H9 (cell line): ENCODE measurements around the gene PSME1. TPM values are rescaled to one million over a fixed set of nuclear protein-coding genes. Genes with fewer than 3 reads are reported as not detected.

Experiments
- DNase-seq: peaks from one replicate; pipeline ENCODE4 v3.0.0-alpha.2; 2017
- H2AFZ ChIP-seq: one replicate; pipeline ENCODE4 v1.6.1; 2013; ENCODE audit warnings: mild to moderate bottlenecking, low read length, control low read depth, moderate library complexity
- H2AK5ac ChIP-seq: 2 replicates; pipeline ENCODE4 v1.6.1; 2013; ENCODE audit warnings: low read length, control low read depth, mixed read lengths; ENCODE audit not compliant: insufficient read length
- H2BK120ac ChIP-seq: one replicate; pipeline ENCODE4 v1.6.1; 2013; ENCODE audit warnings: low read depth, mild to moderate bottlenecking, low read length, control low read depth, inconsistent platforms; ENCODE audit not compliant: poor library complexity, severe bottlenecking
- H2BK12ac ChIP-seq: 2 replicates; pipeline ENCODE4 v1.6.1; 2013; ENCODE audit warnings: low read length, control low read depth, mixed read lengths, low read depth; ENCODE audit not compliant: insufficient read length
- H2BK15ac ChIP-seq: 2 replicates; pipeline ENCODE4 v1.6.1; 2013; ENCODE audit warnings: low read depth, low read length, control low read depth
- H2BK20ac ChIP-seq: one replicate; pipeline ENCODE4 v1.6.1; 2013; ENCODE audit warnings: low read depth, mild to moderate bottlenecking, low read length, control low read depth, inconsistent platforms; ENCODE audit not compliant: poor library complexity, severe bottlenecking
- H2BK5ac ChIP-seq: 2 replicates; pipeline ENCODE4 v1.6.1; 2013; ENCODE audit warnings: low read length, control low read depth, mixed read lengths; ENCODE audit not compliant: insufficient read length
- H3K14ac ChIP-seq: 2 replicates; pipeline ENCODE4 v1.6.1; 2013; ENCODE audit warnings: low read length, control low read depth; ENCODE audit not compliant: insufficient read depth
- H3K18ac ChIP-seq: 2 replicates; pipeline ENCODE4 v1.6.1; 2013; ENCODE audit warnings: low read depth, mild to moderate bottlenecking, mixed read lengths, low read length, control low read depth; ENCODE audit not compliant: insufficient read length
- H3K23ac ChIP-seq: 2 replicates; pipeline ENCODE4 v1.6.1; 2013; ENCODE audit warnings: low read length, control low read depth, mixed read lengths, low read depth; ENCODE audit not compliant: insufficient read length
- H3K23me2 ChIP-seq: 2 replicates; pipeline ENCODE4 v1.6.1; 2013; ENCODE audit warnings: low read depth, mild to moderate bottlenecking, mixed read lengths, low read length, control low read depth; ENCODE audit not compliant: insufficient read length, poor library complexity, severe bottlenecking
- H3K27ac ChIP-seq: 2 replicates; pipeline ENCODE4 v1.5.1; 2013; ENCODE audit warnings: low read length, control low read depth, mixed read lengths, low read depth; ENCODE audit not compliant: insufficient read length
- H3K27me3 ChIP-seq: 2 replicates; pipeline ENCODE4 v1.6.1; 2013; ENCODE audit warnings: low read length, control low read depth, inconsistent platforms; ENCODE audit not compliant: insufficient read depth
- H3K4ac ChIP-seq: 2 replicates; pipeline ENCODE4 v1.6.1; 2013; ENCODE audit warnings: low read depth, mild to moderate bottlenecking, control low read depth, inconsistent platforms, low read length, moderate library complexity
- H3K4me1 ChIP-seq: 2 replicates; pipeline ENCODE4 v1.6.1; 2013; ENCODE audit warnings: low read length, control low read depth, inconsistent platforms; ENCODE audit not compliant: insufficient read depth
- H3K4me2 ChIP-seq: 2 replicates; pipeline ENCODE4 v1.6.1; 2013; ENCODE audit warnings: low read length, control low read depth, mixed read lengths; ENCODE audit not compliant: insufficient read length, insufficient read depth
- H3K56ac ChIP-seq: 2 replicates; pipeline ENCODE4 v1.6.1; 2013; ENCODE audit warnings: low read depth, mild to moderate bottlenecking, mixed read lengths, low read length, control low read depth; ENCODE audit not compliant: insufficient read length
- H3K79me1 ChIP-seq: 2 replicates; pipeline ENCODE4 v1.6.1; 2013; ENCODE audit warnings: low read depth, mild to moderate bottlenecking, moderate library complexity, low read length, control low read depth, inconsistent platforms; ENCODE audit not compliant: insufficient read depth, poor library complexity, severe bottlenecking
- H3K79me2 ChIP-seq: 2 replicates; pipeline ENCODE4 v1.6.1; 2013; ENCODE audit warnings: low read length, control low read depth, inconsistent platforms; ENCODE audit not compliant: insufficient read depth
- H3K9ac ChIP-seq: 2 replicates; pipeline ENCODE4 v1.6.1; 2013; ENCODE audit warnings: low read length, control low read depth, mixed read lengths; ENCODE audit not compliant: insufficient read length; ENCODE audit errors: extremely low read depth
- H3K9me3 ChIP-seq: one replicate; pipeline ENCODE4 v1.6.1; 2013; ENCODE audit warnings: low read depth, low read length, inconsistent platforms; ENCODE audit not compliant: control insufficient read depth
- H3T11ph ChIP-seq: one replicate; pipeline ENCODE4 v1.6.1; 2013; ENCODE audit warnings: mild to moderate bottlenecking, low read length, control low read depth, inconsistent platforms
- H4K20me1 ChIP-seq: one replicate; pipeline ENCODE4 v1.6.1; 2013; ENCODE audit not compliant: control insufficient read depth, insufficient read length, insufficient read depth
- H4K5ac ChIP-seq: 2 replicates; pipeline ENCODE4 v1.6.1; 2013; ENCODE audit warnings: low read depth, mild to moderate bottlenecking, mixed read lengths, low read length, control low read depth; ENCODE audit not compliant: insufficient read length
- H4K8ac ChIP-seq: replicated peaks from 2 replicates; pipeline ENCODE4 v1.6.1; 2013; ENCODE audit warnings: low read length, control low read depth, mixed read lengths, low read depth; ENCODE audit not compliant: insufficient read length
- H4K91ac ChIP-seq: 2 replicates; pipeline ENCODE4 v1.6.1; 2013; ENCODE audit warnings: low read depth, mild to moderate bottlenecking, moderate library complexity, mixed read lengths, low read length, control low read depth; ENCODE audit not compliant: insufficient read length
- H3K27ac Mint-ChIP-seq, 3 experiments: 2 replicates in 2 of 3; 3 replicates in 1 of 3; pipeline ENCODE4 v1.8.0; 2020 to 2021; ENCODE audit warnings: mixed read lengths in 3 of 3, mild to moderate bottlenecking in 1 of 3, moderate library complexity in 1 of 3
- H3K27me3 Mint-ChIP-seq: 2 replicates; pipeline ENCODE4 v1.8.0; 2021; ENCODE audit warnings: low read depth, mild to moderate bottlenecking, moderate library complexity, mixed read lengths
- H3K36me3 Mint-ChIP-seq, 3 experiments: 2 replicates in 2 of 3; 3 replicates in 1 of 3; pipeline ENCODE4 v1.8.0; 2020 to 2021; ENCODE audit warnings: low read depth in 3 of 3, mixed read lengths in 3 of 3; ENCODE audit not compliant: insufficient read depth in 1 of 3
- H3K4me1 Mint-ChIP-seq, 2 experiments: 2 replicates each; pipeline ENCODE4 v1.8.0; 2020; ENCODE audit warnings: mixed read lengths in 2 of 2
- H3K4me3 Mint-ChIP-seq, 2 experiments: 2 replicates in 1 of 2; 3 replicates in 1 of 2; pipeline ENCODE4 v1.8.0; 2020 to 2021; ENCODE audit warnings: mild to moderate bottlenecking in 2 of 2, mixed read lengths in 2 of 2, moderate library complexity in 1 of 2
- H3K9me3 Mint-ChIP-seq, 2 experiments: 2 replicates in 1 of 2; 3 replicates in 1 of 2; pipeline ENCODE4 v1.8.0; 2020; ENCODE audit warnings: mild to moderate bottlenecking in 2 of 2, mixed read lengths in 2 of 2, moderate library complexity in 1 of 2
- WGBS: extraction: QIAGEN DNeasy Blood & Tissue Kit; methylation state at CpG from one replicate; pipeline ENCODE4 v1.1.7; 2013; ENCODE audit warnings: missing lambda C conversion rate, low lambda C conversion rate, mixed read lengths; ENCODE audit not compliant: insufficient read length; ENCODE audit errors: extremely low coverage; 5-methylcytosine and 5-hydroxymethylcytosine counted together
- total RNA-seq: library from RNA; stranded (reverse); gene quantifications from 2 replicates; pipeline ENCODE4 v1.2.1, GENCODE V29; 2021
- TF ChIP-seq, protein P1 (sequence below): fragments of 200-600 bp; sonication (generic); conservative IDR thresholded peaks from 3 replicates; pipeline ENCODE4 v1.8.0; 2021; ENCODE audit warnings: antibody characterized with exemption, mild to moderate bottlenecking

Gene PSME1
- total RNA-seq, 1 experiment from 2014 or later, result 109 TPM

GRCh38 chr14:24178399-24179178, 42.6 kb downstream of the PSME1 start:
- Histone ChIP-seq H2AK5ac (no peak overlapping the region), H4K91ac (no peak overlapping the region), H3K14ac (no peak overlapping the region), H2BK15ac (no peak overlapping the region), H3K27me3 (no peaks in the 10 kb centered on the region), H3K9me3 (no peaks in the 10 kb centered on the region), H4K8ac (no peak overlapping the region), H3K56ac (no peak overlapping the region), H2BK20ac (no peak overlapping the region), H3K79me1 (no peaks in the 10 kb centered on the region), H3K27ac (no peak overlapping the region), H3K18ac (no peak overlapping the region), H3K23ac (no peak overlapping the region), H2BK120ac (no peak overlapping the region), H3K79me2 (no peaks in the 10 kb centered on the region), H3K23me2 (no peaks in the 10 kb centered on the region), H2BK5ac (no peak overlapping the region), H3K9ac (no peak overlapping the region), H3K4me1 (no peaks in the 10 kb centered on the region), H3T11ph (no peak overlapping the region), H2AFZ (no peak overlapping the region), H2BK12ac (no peak overlapping the region), H4K20me1 (no peaks in the 10 kb centered on the region), H4K5ac (no peak overlapping the region), H3K4ac (no peak overlapping the region), H3K4me2 (no peak overlapping the region)
- DNase-seq, result no peak
- H3K9me3 Mint-ChIP-seq, result no peaks in the 10 kb centered on the region
- H3K36me3 Mint-ChIP-seq, result peaks cover 33 to 74% (median 59%) of the 10 kb centered on the region in 3 experiments
- no peaks in the 10 kb centered on the region for H3K4me1 Mint-ChIP-seq
- TF ChIP-seq, protein P1, sequence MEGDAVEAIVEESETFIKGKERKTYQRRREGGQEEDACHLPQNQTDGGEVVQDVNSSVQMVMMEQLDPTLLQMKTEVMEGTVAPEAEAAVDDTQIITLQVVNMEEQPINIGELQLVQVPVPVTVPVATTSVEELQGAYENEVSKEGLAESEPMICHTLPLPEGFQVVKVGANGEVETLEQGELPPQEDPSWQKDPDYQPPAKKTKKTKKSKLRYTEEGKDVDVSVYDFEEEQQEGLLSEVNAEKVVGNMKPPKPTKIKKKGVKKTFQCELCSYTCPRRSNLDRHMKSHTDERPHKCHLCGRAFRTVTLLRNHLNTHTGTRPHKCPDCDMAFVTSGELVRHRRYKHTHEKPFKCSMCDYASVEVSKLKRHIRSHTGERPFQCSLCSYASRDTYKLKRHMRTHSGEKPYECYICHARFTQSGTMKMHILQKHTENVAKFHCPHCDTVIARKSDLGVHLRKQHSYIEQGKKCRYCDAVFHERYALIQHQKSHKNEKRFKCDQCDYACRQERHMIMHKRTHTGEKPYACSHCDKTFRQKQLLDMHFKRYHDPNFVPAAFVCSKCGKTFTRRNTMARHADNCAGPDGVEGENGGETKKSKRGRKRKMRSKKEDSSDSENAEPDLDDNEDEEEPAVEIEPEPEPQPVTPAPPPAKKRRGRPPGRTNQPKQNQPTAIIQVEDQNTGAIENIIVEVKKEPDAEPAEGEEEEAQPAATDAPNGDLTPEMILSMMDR, result no peak
- WGBS, result no CpG with 5 or more reads among the region's 12 CpGs
- no peaks in the 10 kb centered on the region; the same call in 1 of the 2 replicates for H3K27me3 Mint-ChIP-seq
- no peak overlapping the region for H3K27ac Mint-ChIP-seq
- H3K4me3 Mint-ChIP-seq, result no peak overlapping the region
